ENCODE data around the gene ACSL3.

DNA sequence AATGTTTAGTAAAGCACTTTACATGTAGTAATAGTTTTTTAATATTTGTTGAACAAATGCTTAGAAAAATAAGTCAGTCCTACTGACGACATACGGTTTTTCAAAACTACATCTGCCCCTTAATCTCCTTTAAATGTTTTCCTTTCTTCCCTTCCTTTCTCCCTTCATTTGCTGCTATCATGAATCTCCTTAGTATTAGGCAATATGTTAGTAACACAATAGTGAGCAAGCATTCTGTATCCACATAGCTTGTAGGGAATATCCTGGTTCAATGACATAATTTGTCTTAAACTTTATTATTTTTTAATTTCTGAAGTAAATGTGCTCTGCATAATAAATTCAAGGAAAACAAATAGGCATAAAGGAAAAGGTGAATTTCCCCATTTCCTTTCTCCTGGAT lies 79.1 kb downstream of the ACSL3 start:
- TF ChIP-seq, protein P1, sequence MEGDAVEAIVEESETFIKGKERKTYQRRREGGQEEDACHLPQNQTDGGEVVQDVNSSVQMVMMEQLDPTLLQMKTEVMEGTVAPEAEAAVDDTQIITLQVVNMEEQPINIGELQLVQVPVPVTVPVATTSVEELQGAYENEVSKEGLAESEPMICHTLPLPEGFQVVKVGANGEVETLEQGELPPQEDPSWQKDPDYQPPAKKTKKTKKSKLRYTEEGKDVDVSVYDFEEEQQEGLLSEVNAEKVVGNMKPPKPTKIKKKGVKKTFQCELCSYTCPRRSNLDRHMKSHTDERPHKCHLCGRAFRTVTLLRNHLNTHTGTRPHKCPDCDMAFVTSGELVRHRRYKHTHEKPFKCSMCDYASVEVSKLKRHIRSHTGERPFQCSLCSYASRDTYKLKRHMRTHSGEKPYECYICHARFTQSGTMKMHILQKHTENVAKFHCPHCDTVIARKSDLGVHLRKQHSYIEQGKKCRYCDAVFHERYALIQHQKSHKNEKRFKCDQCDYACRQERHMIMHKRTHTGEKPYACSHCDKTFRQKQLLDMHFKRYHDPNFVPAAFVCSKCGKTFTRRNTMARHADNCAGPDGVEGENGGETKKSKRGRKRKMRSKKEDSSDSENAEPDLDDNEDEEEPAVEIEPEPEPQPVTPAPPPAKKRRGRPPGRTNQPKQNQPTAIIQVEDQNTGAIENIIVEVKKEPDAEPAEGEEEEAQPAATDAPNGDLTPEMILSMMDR (IDR thresholded peaks at IDR 0.05): no peak
- TF ChIP-seq POLR2A (IDR thresholded peaks at IDR 0.05) (no peak), POLR2AphosphoS5 (IDR thresholded peaks at IDR 0.05) (no peak)
